Transverse colon (tissue), 4 donors: Measurements from ENCODE around the gene UBE2D2.

ENCODE experiments used
- POLR2A ChIP-seq: fragments of 450-650 bp; IDR thresholded peaks from one replicate; pipeline ENCODE4 v1.6.1; 2016; ENCODE audit warnings: antibody characterized with exemption, mild to moderate bottlenecking, moderate library complexity
- POLR2AphosphoS5 ChIP-seq, 3 donors: sonication (generic); formaldehyde crosslinking; IDR thresholded peaks; one replicate each; pipeline ENCODE4 v1.6.1; 2016; ENCODE audit warnings: antibody characterized with exemption in 3 of 3
- TF ChIP-seq, protein P1 (sequence below), 5 experiments: fragments of 200-600 bp in 3 of 5; fragments of 450-650 bp in 2 of 5; sonication (generic) in 3 of 5; IDR thresholded peaks; 1 replicate in 2 of 5; 2 replicates in 3 of 5; pipeline ENCODE4 v1.5.1; 2016 to 2017; ENCODE audit warnings: antibody characterized with exemption in 5 of 5, inconsistent platforms in 3 of 5, mild to moderate bottlenecking in 2 of 5, moderate library complexity in 1 of 5

GRCh38 chr5:139663207-139664085 is 102.3 kb downstream of the UBE2D2 start:
- TF ChIP-seq, protein P1, sequence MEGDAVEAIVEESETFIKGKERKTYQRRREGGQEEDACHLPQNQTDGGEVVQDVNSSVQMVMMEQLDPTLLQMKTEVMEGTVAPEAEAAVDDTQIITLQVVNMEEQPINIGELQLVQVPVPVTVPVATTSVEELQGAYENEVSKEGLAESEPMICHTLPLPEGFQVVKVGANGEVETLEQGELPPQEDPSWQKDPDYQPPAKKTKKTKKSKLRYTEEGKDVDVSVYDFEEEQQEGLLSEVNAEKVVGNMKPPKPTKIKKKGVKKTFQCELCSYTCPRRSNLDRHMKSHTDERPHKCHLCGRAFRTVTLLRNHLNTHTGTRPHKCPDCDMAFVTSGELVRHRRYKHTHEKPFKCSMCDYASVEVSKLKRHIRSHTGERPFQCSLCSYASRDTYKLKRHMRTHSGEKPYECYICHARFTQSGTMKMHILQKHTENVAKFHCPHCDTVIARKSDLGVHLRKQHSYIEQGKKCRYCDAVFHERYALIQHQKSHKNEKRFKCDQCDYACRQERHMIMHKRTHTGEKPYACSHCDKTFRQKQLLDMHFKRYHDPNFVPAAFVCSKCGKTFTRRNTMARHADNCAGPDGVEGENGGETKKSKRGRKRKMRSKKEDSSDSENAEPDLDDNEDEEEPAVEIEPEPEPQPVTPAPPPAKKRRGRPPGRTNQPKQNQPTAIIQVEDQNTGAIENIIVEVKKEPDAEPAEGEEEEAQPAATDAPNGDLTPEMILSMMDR (IDR thresholded peaks at IDR 0.05), result no peak
- TF ChIP-seq POLR2AphosphoS5 (IDR thresholded peaks at IDR 0.05) (no peak), POLR2A (no peak)
